Thoracic aorta (tissue), 2 donors: ENCODE measurements around the gene SH3TC2. TPM values are rescaled to one million over a fixed set of nuclear protein-coding genes. Genes with fewer than 3 reads are reported as not detected.

Experiments used
- ATAC-seq: fragments of 150-250 bp; one replicate; pipeline ENCODE4 v1.8.0; 2017; ENCODE audit warnings: low read depth; ENCODE audit not compliant: insufficient number of reproducible peaks, low FRiP score
- DNase-seq: peaks from one replicate; pipeline ENCODE4 v3.0.0-alpha.2; 2020; ENCODE audit warnings: low spot score
- H3K27ac ChIP-seq, 2 donors: fragments of 200-600 bp; sonication (generic); 1 replicate in 1 of 2; 2 replicates in 1 of 2; pipeline ENCODE4 v1.5.1; 2016; ENCODE audit warnings: mild to moderate bottlenecking in 2 of 2, moderate library complexity in 2 of 2
- H3K27me3 ChIP-seq: fragments of 200-600 bp; sonication (generic); replicated peaks from 2 replicates; pipeline ENCODE4 v1.6.0; 2016; ENCODE audit warnings: mild to moderate bottlenecking; ENCODE audit not compliant: insufficient read depth
- H3K36me3 ChIP-seq: fragments of 200-600 bp; sonication (generic); one replicate; pipeline ENCODE4 v1.5.1; 2016
- H3K4me1 ChIP-seq, 2 donors: fragments of 200-600 bp; sonication (generic); 1 replicate in 1 of 2; 2 replicates in 1 of 2; pipeline versions ENCODE4 v1.5.1 to v1.6.0; 2016; ENCODE audit warnings: low read depth in 2 of 2, mild to moderate bottlenecking in 1 of 2; ENCODE audit not compliant: control insufficient read depth in 1 of 2
- H3K4me3 ChIP-seq: fragments of 200-600 bp; sonication (generic); 2 replicates; pipeline ENCODE4 v1.5.1; 2016; ENCODE audit warnings: mild to moderate bottlenecking
- H3K9me3 ChIP-seq: fragments of 200-600 bp; sonication (generic); 2 replicates; pipeline ENCODE4 v1.5.1; 2016
- total RNA-seq, 2 donors: library from RNA; depleted of rRNA; stranded (reverse); fragments of >200 nt; gene quantifications; one replicate each; pipeline versions ENCODE4 v1.1.0 to v1.2.3, GENCODE V29; 2016
- TF ChIP-seq, protein P1 (sequence below): fragments of 200-600 bp; sonication (generic); IDR thresholded peaks from one replicate; pipeline ENCODE4 v1.5.1; 2019; ENCODE audit warnings: antibody characterized with exemption

SH3TC2 gene
- total RNA-seq, 2 donors from 2014 or later = 1.1 to 1.9 TPM

- no peaks in the 10 kb centered on the region for H3K9me3 ChIP-seq
- H3K27me3 ChIP-seq = no peaks in the 10 kb centered on the region
- TF ChIP-seq, protein P1, sequence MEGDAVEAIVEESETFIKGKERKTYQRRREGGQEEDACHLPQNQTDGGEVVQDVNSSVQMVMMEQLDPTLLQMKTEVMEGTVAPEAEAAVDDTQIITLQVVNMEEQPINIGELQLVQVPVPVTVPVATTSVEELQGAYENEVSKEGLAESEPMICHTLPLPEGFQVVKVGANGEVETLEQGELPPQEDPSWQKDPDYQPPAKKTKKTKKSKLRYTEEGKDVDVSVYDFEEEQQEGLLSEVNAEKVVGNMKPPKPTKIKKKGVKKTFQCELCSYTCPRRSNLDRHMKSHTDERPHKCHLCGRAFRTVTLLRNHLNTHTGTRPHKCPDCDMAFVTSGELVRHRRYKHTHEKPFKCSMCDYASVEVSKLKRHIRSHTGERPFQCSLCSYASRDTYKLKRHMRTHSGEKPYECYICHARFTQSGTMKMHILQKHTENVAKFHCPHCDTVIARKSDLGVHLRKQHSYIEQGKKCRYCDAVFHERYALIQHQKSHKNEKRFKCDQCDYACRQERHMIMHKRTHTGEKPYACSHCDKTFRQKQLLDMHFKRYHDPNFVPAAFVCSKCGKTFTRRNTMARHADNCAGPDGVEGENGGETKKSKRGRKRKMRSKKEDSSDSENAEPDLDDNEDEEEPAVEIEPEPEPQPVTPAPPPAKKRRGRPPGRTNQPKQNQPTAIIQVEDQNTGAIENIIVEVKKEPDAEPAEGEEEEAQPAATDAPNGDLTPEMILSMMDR = no peak
- no peak overlapping the region for H3K27ac ChIP-seq
- ATAC-seq (no peak), DNase-seq (no peak)
- H3K4me1 ChIP-seq = no peaks in the 10 kb centered on the region
- no peaks in the 10 kb centered on the region for H3K36me3 ChIP-seq
- no peak overlapping the region for H3K4me3 ChIP-seq
These were observed 34.7 kb downstream of the SH3TC2 start for GRCh38 chr5:149028161-149028560.

DNA sequence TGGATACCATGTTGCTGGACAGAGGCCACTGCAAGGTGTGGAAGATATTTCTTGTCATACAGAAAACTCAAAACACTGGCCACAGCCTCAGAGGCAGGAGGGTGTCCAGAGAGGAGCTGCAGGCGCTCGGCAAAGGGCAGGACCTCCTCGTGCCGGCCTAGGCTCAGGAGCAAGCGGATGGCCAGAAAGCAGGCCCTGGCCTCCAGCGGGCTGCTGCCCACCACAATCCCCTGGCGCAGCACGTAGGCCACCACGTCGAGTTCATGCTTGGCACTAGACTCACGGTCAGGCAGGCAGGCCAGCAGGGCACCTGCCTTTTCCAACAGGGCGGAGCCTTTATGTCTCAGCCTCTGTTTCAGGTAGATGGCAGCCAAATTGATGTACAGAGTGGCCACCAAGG, 35.2 kb downstream of the SH3TC2 start:
- no peak for DNase-seq
- TF ChIP-seq, protein P1 = no peak
- no peak for ATAC-seq
- Histone ChIP-seq H3K4me1 (no peaks in the 10 kb centered on the region), H3K27ac (no peak overlapping the region), H3K27me3 (no peaks in the 10 kb centered on the region), H3K4me3 (no peak overlapping the region), H3K36me3 (no peaks in the 10 kb centered on the region), H3K9me3 (no peaks in the 10 kb centered on the region)

DNA sequence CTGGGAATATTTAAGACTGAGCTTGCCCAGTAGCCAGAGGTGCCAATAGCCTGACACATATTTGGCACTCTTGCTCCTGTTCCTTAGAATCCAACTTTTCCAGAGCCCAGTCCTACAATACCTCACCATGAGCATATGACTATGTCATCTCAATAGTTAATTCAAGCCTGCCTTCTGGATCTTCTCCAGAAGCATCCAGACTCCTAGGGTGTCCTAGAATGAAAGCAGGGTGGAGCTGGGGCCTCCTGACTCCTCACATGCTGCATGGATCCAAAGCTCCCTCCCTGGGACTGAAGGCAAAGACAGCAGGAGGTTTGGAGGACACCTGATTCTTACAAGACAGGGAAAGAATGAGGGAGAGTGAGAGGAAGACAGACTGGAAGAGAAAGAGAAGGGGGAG, 37.9 kb downstream of the SH3TC2 start:
- Histone ChIP-seq H3K4me3 (no peak overlapping the region), H3K27ac (no peak overlapping the region), H3K9me3 (no peaks in the 10 kb centered on the region), H3K27me3 (no peaks in the 10 kb centered on the region), H3K36me3 (no peaks in the 10 kb centered on the region), H3K4me1 (no peaks in the 10 kb centered on the region)
- TF ChIP-seq, protein P1 = no peak
- no peak for ATAC-seq
- DNase-seq = no peak

GRCh38 chr5:149024477-149024876, 38.4 kb downstream of the SH3TC2 start:
- TF ChIP-seq, protein P1 = no peak
- H3K36me3 ChIP-seq = no peaks in the 10 kb centered on the region
- H3K27ac ChIP-seq = no peak overlapping the region
- no peaks in the 10 kb centered on the region for H3K9me3 ChIP-seq
- H3K4me3 ChIP-seq = no peak overlapping the region
- no peaks in the 10 kb centered on the region for H3K4me1 ChIP-seq
- DNase-seq = no peak
- no peaks in the 10 kb centered on the region for H3K27me3 ChIP-seq
- no peak for ATAC-seq

DNA sequence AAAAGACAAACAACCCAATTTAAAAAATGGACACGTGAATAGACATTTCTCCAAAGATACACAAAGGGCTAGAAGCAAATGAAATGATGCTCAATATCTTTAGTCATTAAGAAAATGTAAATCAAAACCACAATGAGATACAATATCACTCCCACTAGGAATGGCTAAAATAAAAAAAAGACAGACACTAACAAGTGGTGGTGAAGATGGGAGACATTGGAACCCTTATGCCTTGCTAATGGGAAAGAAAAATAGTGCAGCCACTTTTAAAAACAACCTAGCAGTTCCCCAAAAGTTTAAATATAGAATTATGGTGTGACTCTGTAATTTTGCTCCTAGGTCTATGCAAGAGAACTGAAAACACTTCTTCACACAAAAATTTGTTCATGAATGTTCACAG, 40.7 kb downstream of the SH3TC2 start:
- Histone ChIP-seq H3K36me3 (no peaks in the 10 kb centered on the region), H3K4me1 (no peaks in the 10 kb centered on the region), H3K27me3 (no peaks in the 10 kb centered on the region), H3K4me3 (no peak overlapping the region), H3K27ac (no peak overlapping the region), H3K9me3 (no peaks in the 10 kb centered on the region)
- DNase-seq = no peak
- no peak for ATAC-seq
- TF ChIP-seq, protein P1 = no peak
